Measurements from ENCODE around the gene GPC6.

GRCh38 chr13:94121686-94122085 is 895.1 kb downstream of the GPC6 start:
- TF ChIP-seq CTCF (IDR thresholded peaks at IDR 0.05; ENCODE audit: poor library complexity) (no peak), EZH2phosphoT487 (IDR thresholded peaks at IDR 0.05; ENCODE audit: low read depth, severe bottlenecking, unreplicated experiment) (no peak)
